ENCODE measurements around the gene CYP26A1.

Gene CYP26A1

DNA sequence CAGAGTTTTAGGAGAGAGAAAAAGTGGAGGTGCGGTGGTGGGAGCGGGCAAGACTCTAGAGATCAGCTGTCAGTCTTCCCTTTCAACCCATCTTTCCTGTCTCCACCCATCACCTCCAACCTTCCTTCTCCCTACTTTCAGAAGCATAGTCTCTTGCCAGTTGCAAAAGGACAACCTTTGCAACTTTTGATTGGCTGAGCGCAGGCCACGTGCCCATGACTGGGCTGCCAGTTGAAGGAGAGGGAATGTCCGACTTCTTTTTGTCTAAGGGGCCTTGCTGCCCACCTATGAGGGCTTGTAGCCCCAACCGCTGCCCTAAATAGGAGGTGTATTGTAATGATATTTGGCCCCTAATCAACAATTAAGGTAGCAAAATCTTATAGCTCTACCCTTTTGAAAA lies 12.6 kb downstream of the CYP26A1 start:
- Histone ChIP-seq H3K9ac (ENCODE audit: low read length) (no peak overlapping the region), H3K36me3 (replicated peaks; ENCODE audit: insufficient read depth, low read length) (no peaks in the 10 kb centered on the region), H4K20me1 (ENCODE audit: insufficient read depth, low read length) (no peaks in the 10 kb centered on the region), H3F3A (ENCODE audit: insufficient read depth, low read length) (no peaks in the 10 kb centered on the region), H3K4me1 (ENCODE audit: low read length) (peaks cover 5% of the 10 kb centered on the region), H3K9me3 (replicated peaks; ENCODE audit: insufficient read depth, low read length) (no peaks in the 10 kb centered on the region), H3K27ac (ENCODE audit: low read length) (no peak overlapping the region), H3K4me3 (ENCODE audit: low read length) (no peak overlapping the region), H2AFZ (ENCODE audit: low read length) (no peak overlapping the region), H3K4me2 (ENCODE audit: low read depth, low read length) (no peak overlapping the region), H3K9me2 (replicated peaks; ENCODE audit: insufficient read depth, low read length) (no peaks in the 10 kb centered on the region), H3K27me3 (replicated peaks; ENCODE audit: insufficient read depth, low read length) (peaks cover 35% of the 10 kb centered on the region; the same call in 1 of the 2 replicates), H3K79me2 (ENCODE audit: low read length) (no peaks in the 10 kb centered on the region)
- TF ChIP-seq, protein P1, sequence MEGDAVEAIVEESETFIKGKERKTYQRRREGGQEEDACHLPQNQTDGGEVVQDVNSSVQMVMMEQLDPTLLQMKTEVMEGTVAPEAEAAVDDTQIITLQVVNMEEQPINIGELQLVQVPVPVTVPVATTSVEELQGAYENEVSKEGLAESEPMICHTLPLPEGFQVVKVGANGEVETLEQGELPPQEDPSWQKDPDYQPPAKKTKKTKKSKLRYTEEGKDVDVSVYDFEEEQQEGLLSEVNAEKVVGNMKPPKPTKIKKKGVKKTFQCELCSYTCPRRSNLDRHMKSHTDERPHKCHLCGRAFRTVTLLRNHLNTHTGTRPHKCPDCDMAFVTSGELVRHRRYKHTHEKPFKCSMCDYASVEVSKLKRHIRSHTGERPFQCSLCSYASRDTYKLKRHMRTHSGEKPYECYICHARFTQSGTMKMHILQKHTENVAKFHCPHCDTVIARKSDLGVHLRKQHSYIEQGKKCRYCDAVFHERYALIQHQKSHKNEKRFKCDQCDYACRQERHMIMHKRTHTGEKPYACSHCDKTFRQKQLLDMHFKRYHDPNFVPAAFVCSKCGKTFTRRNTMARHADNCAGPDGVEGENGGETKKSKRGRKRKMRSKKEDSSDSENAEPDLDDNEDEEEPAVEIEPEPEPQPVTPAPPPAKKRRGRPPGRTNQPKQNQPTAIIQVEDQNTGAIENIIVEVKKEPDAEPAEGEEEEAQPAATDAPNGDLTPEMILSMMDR (IDR thresholded peaks at IDR 0.05; ENCODE audit: low read length), result no peak
- TF ChIP-seq EZH2 (optimal IDR thresholded peaks at IDR 0.05; ENCODE audit: low read depth, low read length) (no peak), EZH2phosphoT487 (IDR thresholded peaks at IDR 0.05; ENCODE audit: low read length) (no peak)
- DNase-seq, result no peak

DNA sequence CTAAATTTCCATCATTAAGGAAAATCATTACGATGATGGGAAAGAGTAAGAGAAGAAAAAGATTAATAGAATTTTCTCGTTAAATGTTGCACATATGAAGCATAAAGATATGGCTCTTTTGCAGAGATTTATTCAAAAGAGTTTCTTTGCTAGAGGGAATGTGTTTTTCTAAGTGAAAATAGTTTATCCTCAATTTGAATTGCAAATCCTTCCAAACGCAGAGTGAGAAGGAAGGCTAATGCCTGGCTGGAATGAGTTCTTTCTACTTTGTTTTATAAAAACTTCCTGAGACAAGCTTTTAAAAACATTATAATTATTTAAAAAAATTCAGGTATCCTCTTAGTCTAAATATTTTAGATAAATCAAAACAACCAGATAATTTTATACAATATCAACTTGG lies 14.2 kb downstream of the CYP26A1 start:
- H3K9ac ChIP-seq (ENCODE audit: low read length), result no peak overlapping the region
- H3K4me3 ChIP-seq (ENCODE audit: low read length), result no peak overlapping the region
- H3K27ac ChIP-seq (ENCODE audit: low read length), result no peak overlapping the region
- no peaks in the 10 kb centered on the region for H3K9me2 ChIP-seq (replicated peaks; ENCODE audit: insufficient read depth, low read length)
- H3F3A ChIP-seq (ENCODE audit: insufficient read depth, low read length), result no peaks in the 10 kb centered on the region
- H4K20me1 ChIP-seq (ENCODE audit: insufficient read depth, low read length), result no peaks in the 10 kb centered on the region
- TF ChIP-seq EZH2 (optimal IDR thresholded peaks at IDR 0.05; ENCODE audit: low read depth, low read length) (no peak), EZH2phosphoT487 (IDR thresholded peaks at IDR 0.05; ENCODE audit: low read length) (no peak)
- TF ChIP-seq, protein P1 (IDR thresholded peaks at IDR 0.05; ENCODE audit: low read length), result no peak
- peaks cover 30% of the 10 kb centered on the region; the same call in 1 of the 2 replicates for H3K27me3 ChIP-seq (replicated peaks; ENCODE audit: insufficient read depth, low read length)
- no peaks in the 10 kb centered on the region for H3K79me2 ChIP-seq (ENCODE audit: low read length)
- peaks cover 5% of the 10 kb centered on the region for H3K4me1 ChIP-seq (ENCODE audit: low read length)
- no peak overlapping the region for H3K4me2 ChIP-seq (ENCODE audit: low read depth, low read length)
- DNase-seq, result no peak
- no peaks in the 10 kb centered on the region for H3K36me3 ChIP-seq (replicated peaks; ENCODE audit: insufficient read depth, low read length)
- no peak overlapping the region for H2AFZ ChIP-seq (ENCODE audit: low read length)
- no peaks in the 10 kb centered on the region for H3K9me3 ChIP-seq (replicated peaks; ENCODE audit: insufficient read depth, low read length)

DNA sequence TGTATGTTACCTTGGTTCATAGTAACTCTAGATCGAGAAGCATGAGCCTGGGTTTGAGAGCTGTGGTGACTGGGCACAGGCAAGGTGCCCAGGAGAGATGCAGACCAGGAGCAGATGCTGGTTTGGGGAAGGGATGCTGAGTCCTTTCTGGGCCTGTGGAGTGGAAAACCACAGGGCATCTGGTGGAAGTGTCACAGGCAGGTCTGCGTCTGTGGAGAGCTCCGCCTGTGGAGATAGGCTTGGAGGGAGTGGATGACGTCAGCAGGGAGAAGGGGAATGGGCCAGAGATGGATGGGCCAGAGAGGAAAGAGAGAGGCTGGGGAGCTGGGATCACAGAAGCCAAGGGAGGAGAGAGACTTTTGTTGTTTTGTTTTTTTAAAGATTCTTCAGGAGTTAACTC lies 14.8 kb downstream of the CYP26A1 start:
- TF ChIP-seq, protein P1 (IDR thresholded peaks at IDR 0.05; ENCODE audit: low read length), result no peak
- TF ChIP-seq EZH2phosphoT487 (IDR thresholded peaks at IDR 0.05; ENCODE audit: low read length), result no peak
- no peak for TF ChIP-seq EZH2 (optimal IDR thresholded peaks at IDR 0.05; ENCODE audit: low read depth, low read length)

More for the DNA sequence above, 14.8 kb downstream of the CYP26A1 start:
- Histone ChIP-seq H3K9ac (ENCODE audit: low read length) (no peak overlapping the region), H3K27me3 (replicated peaks; ENCODE audit: insufficient read depth, low read length) (peaks cover 26% of the 10 kb centered on the region; the same call in 1 of the 2 replicates), H3K36me3 (replicated peaks; ENCODE audit: insufficient read depth, low read length) (no peaks in the 10 kb centered on the region), H3K4me2 (ENCODE audit: low read depth, low read length) (no peak overlapping the region), H3K27ac (ENCODE audit: low read length) (no peak overlapping the region), H3K9me2 (replicated peaks; ENCODE audit: insufficient read depth, low read length) (no peaks in the 10 kb centered on the region), H3K4me3 (ENCODE audit: low read length) (no peak overlapping the region), H2AFZ (ENCODE audit: low read length) (no peak overlapping the region), H3K4me1 (ENCODE audit: low read length) (peaks cover 5% of the 10 kb centered on the region), H3K79me2 (ENCODE audit: low read length) (no peaks in the 10 kb centered on the region), H3F3A (ENCODE audit: insufficient read depth, low read length) (no peaks in the 10 kb centered on the region), H3K9me3 (replicated peaks; ENCODE audit: insufficient read depth, low read length) (no peaks in the 10 kb centered on the region), H4K20me1 (ENCODE audit: insufficient read depth, low read length) (no peaks in the 10 kb centered on the region)
- no peak for DNase-seq
